ENCODE data around the gene MTG1.

- TF ChIP-seq, protein P1, sequence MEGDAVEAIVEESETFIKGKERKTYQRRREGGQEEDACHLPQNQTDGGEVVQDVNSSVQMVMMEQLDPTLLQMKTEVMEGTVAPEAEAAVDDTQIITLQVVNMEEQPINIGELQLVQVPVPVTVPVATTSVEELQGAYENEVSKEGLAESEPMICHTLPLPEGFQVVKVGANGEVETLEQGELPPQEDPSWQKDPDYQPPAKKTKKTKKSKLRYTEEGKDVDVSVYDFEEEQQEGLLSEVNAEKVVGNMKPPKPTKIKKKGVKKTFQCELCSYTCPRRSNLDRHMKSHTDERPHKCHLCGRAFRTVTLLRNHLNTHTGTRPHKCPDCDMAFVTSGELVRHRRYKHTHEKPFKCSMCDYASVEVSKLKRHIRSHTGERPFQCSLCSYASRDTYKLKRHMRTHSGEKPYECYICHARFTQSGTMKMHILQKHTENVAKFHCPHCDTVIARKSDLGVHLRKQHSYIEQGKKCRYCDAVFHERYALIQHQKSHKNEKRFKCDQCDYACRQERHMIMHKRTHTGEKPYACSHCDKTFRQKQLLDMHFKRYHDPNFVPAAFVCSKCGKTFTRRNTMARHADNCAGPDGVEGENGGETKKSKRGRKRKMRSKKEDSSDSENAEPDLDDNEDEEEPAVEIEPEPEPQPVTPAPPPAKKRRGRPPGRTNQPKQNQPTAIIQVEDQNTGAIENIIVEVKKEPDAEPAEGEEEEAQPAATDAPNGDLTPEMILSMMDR (conservative IDR thresholded peaks at IDR 0.05 in 1 of 2, IDR thresholded peaks at IDR 0.05 in 1 of 2; ENCODE audit: low read depth in 1 of 2, low read length in 2 of 2): no peak
- TF ChIP-seq EZH2 (IDR thresholded peaks at IDR 0.05; ENCODE audit: low read length, missing control alignments): no peak
Measured at GRCh38 chr10:133403359-133403758, 9.4 kb downstream of the MTG1 start.

Measured in fibroblast of lung (primary cell).